PFSK-1 (cell line): ENCODE measurements around the gene BLID.

ENCODE experiments used
- FOXP2 ChIP-seq: optimal IDR thresholded peaks from 2 replicates; pipeline ENCODE3; 2011; ENCODE audit warnings: borderline replicate concordance, control low read depth, inconsistent platforms; ENCODE audit not compliant: insufficient read depth; ENCODE audit errors: extremely low read length, extremely low read depth
- POLR2AphosphoS5 ChIP-seq: IDR thresholded peaks from 2 replicates; pipeline ENCODE4 v1.6.1; 2012; ENCODE audit warnings: low read depth, mild to moderate bottlenecking, control low read depth, low read length, moderate library complexity
- REST ChIP-seq, 2 experiments: IDR thresholded peaks; 2 replicates each; pipeline versions ENCODE4 v1.6.1 to v1.8.0; 2011 to 2012; ENCODE audit warnings: low read depth in 2 of 2, low read length in 2 of 2, control low read depth in 1 of 2, inconsistent platforms in 1 of 2, mild to moderate bottlenecking in 1 of 2, moderate library complexity in 1 of 2; ENCODE audit not compliant: insufficient read depth in 1 of 2

- TF ChIP-seq POLR2AphosphoS5 (peak; percentile 52; the same call in 1 of the 2 replicates), FOXP2 (no peak), REST (IDR thresholded peaks at IDR 0.05; ENCODE audit: insufficient read depth in 1 of 2, low read depth in 2 of 2, low read length in 2 of 2) (peak in 1 of 2 experiments; percentile 11; a peak in 1 of 4 replicates)
Measured at GRCh38 chr11:122100037-122100755, 15.8 kb downstream of the BLID start.
